CD1c-positive myeloid dendritic cell (primary cell): ENCODE data around the gene PTGDS.
A peak's percentile ranks its signal among the peaks of the same experiment; 100 is the strongest.

Experiments used
- DNase-seq: peaks from one replicate; pipeline ENCODE4 v3.0.0-alpha.2; 2016; ENCODE audit errors: extremely low spot score

PTGDS gene

GRCh38 chr9:137009217-137009616 is 31.9 kb downstream of the PTGDS start:
- no peak for DNase-seq

- DNase-seq, result no peak
Measured at GRCh38 chr9:137009938-137010732, 32.8 kb downstream of the PTGDS start.

- no peak for DNase-seq
Measured at GRCh38 chr9:137011156-137011555, 33.9 kb downstream of the PTGDS start.

GRCh38 chr9:137011907-137012675 is 34.8 kb downstream of the PTGDS start:
- no peak for DNase-seq

- no peak for DNase-seq
Measured at GRCh38 chr9:137012694-137013570, 35.6 kb downstream of the PTGDS start.

- DNase-seq, result no peak
Measured at GRCh38 chr9:137013571-137013940, 36.3 kb downstream of the PTGDS start.

GRCh38 chr9:137014166-137014565 is 36.9 kb downstream of the PTGDS start:
- DNase-seq, result no peak

- DNase-seq, result no peak
Measured at GRCh38 chr9:137014776-137015539, 37.7 kb downstream of the PTGDS start.

- no peak for DNase-seq
Measured at GRCh38 chr9:137015540-137015930, 38.2 kb downstream of the PTGDS start.

GRCh38 chr9:137015976-137016375 is 38.7 kb downstream of the PTGDS start:
- no peak for DNase-seq

- DNase-seq, result no peak
Measured at GRCh38 chr9:137016436-137016835, 39.1 kb downstream of the PTGDS start.

- DNase-seq, result no peak
Measured at GRCh38 chr9:137017071-137017470, 39.8 kb downstream of the PTGDS start.

- no peak for DNase-seq
Measured at GRCh38 chr9:137017791-137018497, 40.6 kb downstream of the PTGDS start.

- no peak for DNase-seq
Measured at GRCh38 chr9:137018761-137019559, 41.7 kb downstream of the PTGDS start.

- DNase-seq, result no peak
Measured at GRCh38 chr9:137019891-137020683, 42.8 kb downstream of the PTGDS start.

GRCh38 chr9:137020771-137021567 is 43.7 kb downstream of the PTGDS start:
- DNase-seq, result no peak

GRCh38 chr9:137021568-137021978 is 44.3 kb downstream of the PTGDS start:
- DNase-seq, result no peak

GRCh38 chr9:137021979-137022661 is 44.8 kb downstream of the PTGDS start:
- DNase-seq, result peak; percentile 78
